IMR-90 (cell line): ENCODE results near the gene HMX2. TPM values are rescaled to one million over a fixed set of nuclear protein-coding genes. Genes with fewer than 3 reads are reported as not detected.

Experiments used
- ATAC-seq: fragments of 200-7000 bp; cut with Tn5 transposase; 2 replicates; pipeline ENCODE4 v1.9.1; 2020; ENCODE audit warnings: low read depth, mild to moderate bottlenecking, moderate library complexity
- BruUV-seq: library from RNA; stranded (reverse); fragments of 400-500 nt; replicated peaks from 2 replicates; lab custom pipeline; 2021; lab: Mats Ljungman, UMichigan
- CTCF ChIA-PET: fragments of 300-600 bp; formaldehyde crosslinking; extraction: SDS; loops from one replicate; lab custom pipeline; 2021; ENCODE audit warnings: antibody characterized with exemption; lab: Yijun Ruan, JAX
- POLR2A ChIA-PET: fragments of 300-600 bp; sonication (Branson Sonifier 250); formaldehyde crosslinking; loops from one replicate; lab custom pipeline; 2022; ENCODE audit warnings: antibody characterized with exemption; ENCODE audit not compliant: unreplicated experiment; lab: Charles Lee
- DNase-seq: peaks from one replicate; pipeline ENCODE4 v3.0.0; 2013
- H2AFZ ChIP-seq: replicated peaks from 2 replicates; pipeline ENCODE3; 2013; ENCODE audit warnings: low read length, mild to moderate bottlenecking; ENCODE audit not compliant: poor library complexity
- H2AK5ac ChIP-seq: 2 replicates; pipeline ENCODE4 v1.6.1; 2013; ENCODE audit warnings: low read depth, low read length, inconsistent platforms
- H2AK9ac ChIP-seq: replicated peaks from 2 replicates; pipeline ENCODE3; 2013; ENCODE audit warnings: mild to moderate bottlenecking, low read depth, low read length, moderate library complexity; ENCODE audit not compliant: poor library complexity
- H2BK120ac ChIP-seq: 2 replicates; pipeline ENCODE4 v1.6.1; 2013; ENCODE audit warnings: low read depth, low read length, inconsistent platforms
- H2BK15ac ChIP-seq: 3 replicates; pipeline ENCODE4 v1.6.1; 2013; ENCODE audit warnings: low read depth, low read length, inconsistent platforms
- H2BK20ac ChIP-seq: 2 replicates; pipeline ENCODE4 v1.6.1; 2013; ENCODE audit warnings: low read depth, mild to moderate bottlenecking, inconsistent platforms, low read length, moderate library complexity
- H2BK5ac ChIP-seq: 2 replicates; pipeline ENCODE4 v1.6.1; 2013; ENCODE audit warnings: mild to moderate bottlenecking, low read depth, low read length, inconsistent platforms; ENCODE audit not compliant: poor library complexity, severe bottlenecking
- H3K14ac ChIP-seq: replicated peaks from 2 replicates; pipeline ENCODE4 v1.6.1; 2013; ENCODE audit warnings: low read depth, low read length, inconsistent platforms
- H3K18ac ChIP-seq: 2 replicates; pipeline ENCODE4 v1.6.1; 2013; ENCODE audit warnings: low read depth, low read length, control low read depth
- H3K23ac ChIP-seq: 2 replicates; pipeline ENCODE4 v1.6.1; 2013; ENCODE audit warnings: low read depth, low read length, inconsistent platforms
- H3K27ac ChIP-seq: 2 replicates; pipeline ENCODE4 v1.5.1; 2013; ENCODE audit warnings: mild to moderate bottlenecking, control low read depth, low read length; ENCODE audit not compliant: insufficient read depth
- H3K27me3 ChIP-seq: 2 replicates; pipeline ENCODE4 v1.6.1; 2013; ENCODE audit warnings: low read length; ENCODE audit not compliant: control insufficient read depth, insufficient read depth
- H3K36me3 ChIP-seq: 2 replicates; pipeline ENCODE4 v1.6.1; 2013; ENCODE audit warnings: low read length, mixed read lengths; ENCODE audit not compliant: control insufficient read depth, insufficient read depth
- H3K4ac ChIP-seq: 2 replicates; pipeline ENCODE4 v1.6.1; 2013; ENCODE audit warnings: low read depth, low read length, inconsistent platforms
- H3K4me1 ChIP-seq: 2 replicates; pipeline ENCODE4 v1.6.1; 2013; ENCODE audit warnings: low read length, mixed read lengths; ENCODE audit not compliant: control insufficient read depth, insufficient read depth
- H3K4me2 ChIP-seq: 2 replicates; pipeline ENCODE4 v1.6.1; 2013; ENCODE audit warnings: low read depth, mild to moderate bottlenecking, control low read depth, low read length, moderate library complexity
- H3K4me3 ChIP-seq: 2 replicates; pipeline ENCODE4 v1.5.1; 2013; ENCODE audit warnings: low read depth, mild to moderate bottlenecking, control low read depth, low read length, moderate library complexity; ENCODE audit not compliant: insufficient read depth
- H3K56ac ChIP-seq: 2 replicates; pipeline ENCODE4 v1.6.1; 2013; ENCODE audit warnings: low read length, inconsistent platforms; ENCODE audit not compliant: insufficient read depth; ENCODE audit errors: extremely low read depth
- H3K79me1 ChIP-seq, 2 experiments: 2 replicates each; pipeline ENCODE4 v1.6.1; 2013; ENCODE audit warnings: low read length in 2 of 2, inconsistent platforms in 1 of 2, low read depth in 1 of 2
- H3K9ac ChIP-seq: 2 replicates; pipeline ENCODE4 v1.6.1; 2013; ENCODE audit warnings: low read depth, low read length, control low read depth
- H3K9me1 ChIP-seq: 2 replicates; pipeline ENCODE4 v1.6.1; 2013; ENCODE audit warnings: low read length, inconsistent platforms; ENCODE audit not compliant: insufficient read depth
- H3K9me3 ChIP-seq: 2 replicates; pipeline ENCODE4 v1.6.1; 2013; ENCODE audit warnings: low read length; ENCODE audit not compliant: control insufficient read depth, insufficient read depth
- H4K20me1 ChIP-seq: 2 replicates; pipeline ENCODE4 v1.6.1; 2013; ENCODE audit warnings: low read length, inconsistent platforms; ENCODE audit not compliant: insufficient read depth
- H4K5ac ChIP-seq: 2 replicates; pipeline ENCODE4 v1.6.1; 2013; ENCODE audit warnings: mild to moderate bottlenecking, low read depth, low read length, control low read depth
- H4K8ac ChIP-seq, 2 experiments: 2 replicates each; pipeline ENCODE4 v1.6.1; 2013; ENCODE audit warnings: low read depth in 2 of 2, low read length in 2 of 2, control low read depth in 1 of 2, inconsistent platforms in 1 of 2
- H4K91ac ChIP-seq: 2 replicates; pipeline ENCODE4 v1.6.1; 2013; ENCODE audit warnings: low read depth, low read length, inconsistent platforms; ENCODE audit not compliant: insufficient read depth
- BHLHE40 ChIP-seq: fragments of 150-350 bp; IDR thresholded peaks from 2 replicates; pipeline ENCODE4 v1.6.1; 2016; ENCODE audit warnings: mild to moderate bottlenecking, low read depth, low read length
- CEBPB ChIP-seq: IDR thresholded peaks from 2 replicates; pipeline ENCODE4 v1.6.1; 2012; ENCODE audit warnings: low read depth, low read length, improper control_type of control experiment
- CTCF ChIP-seq: conservative IDR thresholded peaks from 2 replicates; pipeline ENCODE4 v1.5.1; 2012; ENCODE audit warnings: mild to moderate bottlenecking, low read depth, low read length, improper control_type of control experiment
- FOS ChIP-seq: fragments of 150-350 bp; IDR thresholded peaks from 2 replicates; pipeline ENCODE4 v1.6.1; 2016; ENCODE audit warnings: low read depth, low read length
- MAFK ChIP-seq: IDR thresholded peaks from 2 replicates; pipeline ENCODE4 v1.6.1; 2012; ENCODE audit warnings: low read depth, low read length, improper control_type of control experiment
- MAZ ChIP-seq: IDR thresholded peaks from 2 replicates; pipeline ENCODE4 v1.6.1; 2012; ENCODE audit warnings: low read depth, mild to moderate bottlenecking, low read length, improper control_type of control experiment, moderate library complexity, borderline replicate concordance
- MXI1 ChIP-seq: IDR thresholded peaks from 2 replicates; pipeline ENCODE4 v1.6.1; 2012; ENCODE audit warnings: low read depth, mild to moderate bottlenecking, low read length, moderate library complexity, borderline replicate concordance
- NFE2L2 ChIP-seq: fragments of 150-350 bp; IDR thresholded peaks from 2 replicates; pipeline ENCODE4 v1.6.1; 2016; ENCODE audit warnings: low read depth, mild to moderate bottlenecking, low read length
- POLR2A ChIP-seq: IDR thresholded peaks from 2 replicates; pipeline ENCODE4 v1.6.1; 2012; ENCODE audit warnings: mild to moderate bottlenecking, low read depth, low read length
- RAD21 ChIP-seq: IDR thresholded peaks from 2 replicates; pipeline ENCODE4 v1.6.1; 2012; ENCODE audit warnings: low read length, improper control_type of control experiment
- RCOR1 ChIP-seq: IDR thresholded peaks from 2 replicates; pipeline ENCODE4 v1.6.1; 2012; ENCODE audit warnings: mild to moderate bottlenecking, low read length, improper control_type of control experiment; ENCODE audit not compliant: insufficient replicate concordance
- RFX5 ChIP-seq: IDR thresholded peaks from 2 replicates; pipeline ENCODE4 v1.8.0; 2012; ENCODE audit warnings: low read depth, mild to moderate bottlenecking, low read length, moderate library complexity
- SMC3 ChIP-seq: fragments of 150-350 bp; IDR thresholded peaks from 2 replicates; pipeline ENCODE4 v1.6.1; 2016; ENCODE audit warnings: low read depth, mild to moderate bottlenecking, antibody characterized with exemption, low read length, moderate library complexity
- WGBS, 2 experiments: methylation state at CpG; one replicate each; pipeline versions ENCODE4 v1.1.5 to v1.1.7; 2013; ENCODE audit warnings: missing lambda C conversion rate in 2 of 2; ENCODE audit not compliant: insufficient read length in 1 of 2; ENCODE audit errors: extremely low coverage in 2 of 2; 5-methylcytosine and 5-hydroxymethylcytosine counted together
- dilution Hi-C: fragments of 300-500 bp; cut with HindIII; formaldehyde crosslinking; loops from one replicate; pipeline ENCODE4 v1.14.3; 2018; ENCODE audit warnings: low sequenced_read_pairs; ENCODE audit not compliant: unreplicated experiment
- in situ Hi-C: fragments of 300-500 bp; cut with MboI; formaldehyde crosslinking; loops from 3 replicates; pipeline ENCODE4 v1.14.3; 2019; ENCODE audit warnings: low sequenced_read_pairs, inconsistent platforms, mixed read lengths
- intact Hi-C: fragments of 100-400 bp; cut with micrococcal nuclease; formaldehyde crosslinking; loops from 2 replicates; pipeline ENCODE4 v1.10.0; 2022
- polyA plus RNA-seq, 3 experiments: library from polyadenylated mRNA; depleted of rRNA; stranded (reverse); fragments of >200 nt; gene quantifications; 2 replicates each; pipeline ENCODE4 v1.2.3, GENCODE V29; 2012; ENCODE audit warnings: low replicate concordance in 1 of 3
- total RNA-seq: library from RNA; depleted of rRNA; stranded (reverse); fragments of >200 nt; gene quantifications from 2 replicates; pipeline ENCODE4 v1.2.3, GENCODE V29; 2012

The HMX2 gene
- total and polyA plus RNA-seq, 2 of the 4 experiments (the other 2 are of a cell fraction): not detected

GRCh38 chr10:123158682-123159081 lies 10.7 kb downstream of the HMX2 start:
- H2BK15ac ChIP-seq: no peak overlapping the region
- H4K20me1 ChIP-seq: peaks cover 25% of the 10 kb centered on the region
- no peak overlapping the region for H2BK5ac ChIP-seq
- H3K4me1 ChIP-seq: peaks cover 1% of the 10 kb centered on the region; the same call in 1 of the 2 replicates
- DNase-seq: no peak
- H2AK5ac ChIP-seq: no peak overlapping the region
- H2AK9ac ChIP-seq: no peak overlapping the region
- no peak overlapping the region for H3K4me3 ChIP-seq
- no peak overlapping the region for H4K91ac ChIP-seq
- no peak overlapping the region for H4K5ac ChIP-seq
- ChIA-PET CTCF (no interaction called here), POLR2A (no interaction called here)
- H3K4ac ChIP-seq: no peak overlapping the region
- TF ChIP-seq CTCF (no peak), MAZ (no peak), FOS (no peak), BHLHE40 (no peak), RFX5 (no peak), MXI1 (no peak), MAFK (no peak), RAD21 (no peak), SMC3 (no peak), POLR2A (no peak), RCOR1 (no peak), NFE2L2 (no peak), CEBPB (no peak)
- H3K27ac ChIP-seq: no peak overlapping the region
- no peak overlapping the region for H3K4me2 ChIP-seq
- no peak overlapping the region for H3K23ac ChIP-seq
- no TSS peak for BruUV-seq
- intact Hi-C loops: loop anchor here (10.0 kb wide), 2 partner anchors 304 to 1256 kb away; partner anchors contain the start of gene OAT
- no peak overlapping the region for H2BK20ac ChIP-seq
- dilution Hi-C loops: no loop called here
- peaks cover 13% of the 10 kb centered on the region for H3K36me3 ChIP-seq
- no peak overlapping the region for H3K9ac ChIP-seq
- H3K27me3 ChIP-seq: no peaks in the 10 kb centered on the region
- H3K79me1 ChIP-seq: peaks cover 16 to 36% of the 10 kb centered on the region in 2 experiments
- H3K14ac ChIP-seq: no peak overlapping the region
- no peaks in the 10 kb centered on the region for H3K9me3 ChIP-seq
- no CpG with 5 or more reads among the region's 1 CpG for WGBS, 2 experiments
- H3K9me1 ChIP-seq: no peaks in the 10 kb centered on the region
- H4K8ac ChIP-seq: no peak overlapping the region
- no peak overlapping the region for H3K56ac ChIP-seq
- H3K18ac ChIP-seq: no peak overlapping the region
- H2BK120ac ChIP-seq: no peak overlapping the region
- no peak overlapping the region for H2AFZ ChIP-seq
- in situ Hi-C loops: loop anchor here (25.0 kb wide), 2 partner anchors 296 to 1021 kb away; no protein-coding TSS in a partner anchor
- no peak for ATAC-seq
